GM19238 (cell line): ENCODE data around the gene FTSJ3.

ENCODE experiments used
- DNase-seq: peaks from one replicate; pipeline ENCODE4 v3.0.0; 2011; ENCODE audit warnings: low spot score; ENCODE audit not compliant: insufficient read length

Gene FTSJ3

DNA sequence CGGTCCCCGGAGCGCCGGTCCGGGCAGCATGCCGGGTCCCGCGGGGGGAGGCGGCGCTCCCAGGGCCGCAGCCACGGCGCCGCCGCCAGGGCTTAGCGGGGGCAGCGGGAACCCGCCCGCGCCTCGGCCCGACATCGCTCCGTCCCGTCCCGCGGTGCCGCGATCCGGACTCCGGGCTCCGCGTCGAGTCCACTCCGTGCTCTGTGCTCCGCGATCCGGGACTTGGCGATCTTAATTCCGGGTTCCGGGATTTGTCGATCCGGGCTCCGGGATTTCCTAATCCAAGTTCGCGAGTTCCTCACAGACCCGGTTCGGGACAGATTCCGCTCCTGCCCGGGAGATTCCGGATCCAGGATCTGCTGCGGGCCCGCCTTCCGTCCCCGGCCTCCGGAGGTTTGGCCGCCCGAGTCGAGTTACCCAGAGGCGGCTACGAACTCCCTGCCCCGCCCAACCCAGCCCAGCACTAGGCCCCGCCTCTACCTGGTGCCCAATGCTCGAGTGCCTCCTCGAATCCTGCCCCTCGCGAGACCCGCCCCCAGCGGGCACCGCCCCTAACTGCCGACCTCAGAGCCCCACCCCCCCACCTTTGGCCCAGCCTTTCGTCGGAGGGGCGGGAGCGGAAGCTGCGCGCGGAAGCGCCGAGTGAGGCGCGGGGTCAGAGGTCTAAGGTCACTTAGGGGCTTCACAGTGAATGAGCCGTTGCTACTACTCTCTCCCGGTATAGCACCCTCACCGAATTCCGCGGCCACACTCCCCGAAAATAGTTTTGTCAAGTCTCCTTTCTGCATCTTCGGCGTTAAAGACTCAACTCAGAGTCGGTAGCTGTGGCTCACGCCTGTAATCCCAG lies 15.3 kb upstream of the FTSJ3 start, which contains the start of gene SMARCD2:
Gene SMARCD2 (minus strand): TSS at position 146 of the 847 bp plus-strand sequence. CDS start 11 bp downstream, at position 135.
- DNase-seq = peak; percentile 94

GRCh38 chr17:63842173-63842539 lies 14.7 kb upstream of the FTSJ3 start:
- DNase-seq = peak; percentile 27

DNA sequence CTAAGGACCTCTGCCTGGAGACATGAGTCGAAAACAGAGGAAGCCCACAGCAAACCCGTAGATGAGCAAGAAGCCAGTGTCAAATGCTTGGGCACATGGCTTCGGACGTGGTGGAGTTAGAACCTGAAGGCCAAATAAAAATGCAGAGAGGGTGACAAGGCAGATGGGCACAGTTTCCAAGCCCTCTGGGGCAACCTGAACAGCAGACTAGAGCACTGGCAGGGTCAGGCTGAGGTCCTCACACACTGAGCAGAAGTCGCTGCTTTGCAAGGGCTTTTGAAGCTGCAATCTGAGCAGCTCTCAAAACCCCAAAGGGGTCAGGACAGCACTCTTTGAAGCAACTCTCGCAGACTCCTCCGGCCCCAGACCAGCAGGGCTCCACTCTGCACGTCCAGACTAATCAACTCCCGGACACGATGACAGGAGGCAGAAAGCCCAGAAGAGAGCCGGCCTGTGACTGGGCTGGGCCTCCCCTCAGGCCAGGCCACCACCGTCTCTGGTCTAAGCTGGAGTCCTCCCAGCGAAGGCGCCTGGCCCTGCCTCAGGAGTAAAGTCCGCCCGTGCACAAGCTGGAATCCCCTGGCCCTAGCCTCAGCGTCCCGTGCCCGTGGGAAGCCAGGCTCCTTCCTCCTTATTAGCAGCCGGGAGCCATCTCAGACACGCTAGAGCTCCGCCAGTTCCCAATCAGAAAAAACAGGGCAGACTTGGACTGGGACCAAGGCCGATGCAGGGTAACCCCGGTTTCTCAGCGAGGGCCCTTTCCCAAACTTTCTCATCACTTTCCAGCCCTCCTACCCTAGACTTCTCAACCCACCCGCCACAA lies 14.1 kb upstream of the FTSJ3 start:
- no peak for DNase-seq

- no peak for DNase-seq
Observed at GRCh38 chr17:63840591-63841349, 13.3 kb upstream of the FTSJ3 start.

- DNase-seq = no peak
Observed at GRCh38 chr17:63838631-63839171, 11.2 kb upstream of the FTSJ3 start.

DNA sequence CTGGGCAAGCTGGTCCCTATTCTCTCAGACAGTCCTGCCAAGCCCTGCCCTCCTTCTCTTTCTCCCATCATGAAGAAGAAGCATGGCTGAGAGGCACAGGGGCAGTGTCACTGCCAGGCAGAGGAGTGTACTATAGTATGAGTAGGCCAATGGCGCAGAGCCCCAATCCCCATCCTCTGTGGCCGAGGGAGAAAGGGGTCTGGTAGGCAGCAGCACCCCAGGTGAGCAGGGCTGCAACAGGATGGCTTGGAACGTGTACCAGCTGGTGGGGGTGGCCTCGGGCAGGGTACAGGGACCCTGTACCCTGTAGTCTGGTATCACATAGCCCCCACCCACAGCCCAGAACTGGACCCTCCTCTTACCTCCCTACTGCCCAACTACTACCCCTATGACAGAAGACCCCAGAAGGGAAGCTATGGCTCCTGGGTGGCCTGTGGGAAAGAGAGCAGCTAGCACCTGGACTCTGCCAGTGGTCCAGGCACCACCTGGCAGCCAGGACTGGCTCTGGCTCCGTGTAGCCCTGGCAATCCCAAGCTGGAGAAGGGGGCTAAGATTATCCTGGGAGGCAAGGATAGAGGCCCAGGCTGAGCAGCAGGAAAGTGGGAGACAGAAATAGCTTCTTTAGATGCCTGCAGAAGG lies 10.6 kb upstream of the FTSJ3 start:
- no peak for DNase-seq

DNA sequence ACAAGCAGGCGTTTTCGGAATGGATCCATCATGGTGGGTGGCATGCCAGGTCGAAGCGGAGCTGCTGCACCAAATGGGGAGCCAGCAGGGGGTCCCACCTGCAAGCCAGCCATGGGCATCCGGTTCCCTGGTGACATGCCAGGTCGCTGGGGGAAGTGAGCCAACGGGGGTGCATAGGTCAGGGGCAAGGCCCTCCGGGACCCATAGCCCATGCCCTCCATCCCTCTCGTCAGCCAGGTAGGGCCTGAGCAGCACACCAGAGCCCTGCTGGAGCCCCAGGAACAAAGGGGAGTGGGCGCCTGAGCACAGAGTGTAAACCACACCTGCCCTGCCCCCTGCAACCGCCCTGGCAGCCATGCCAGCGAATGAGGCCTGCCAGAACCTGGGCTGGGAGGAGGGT lies 10.0 kb upstream of the FTSJ3 start:
- no peak for DNase-seq

- no peak for DNase-seq
Observed at GRCh38 chr17:63836811-63837210, 9.3 kb upstream of the FTSJ3 start.

GRCh38 chr17:63835167-63835720 lies 7.8 kb upstream of the FTSJ3 start:
- DNase-seq = no peak

GRCh38 chr17:63834431-63835166 lies 7.1 kb upstream of the FTSJ3 start:
- peak; percentile 55 for DNase-seq

DNA sequence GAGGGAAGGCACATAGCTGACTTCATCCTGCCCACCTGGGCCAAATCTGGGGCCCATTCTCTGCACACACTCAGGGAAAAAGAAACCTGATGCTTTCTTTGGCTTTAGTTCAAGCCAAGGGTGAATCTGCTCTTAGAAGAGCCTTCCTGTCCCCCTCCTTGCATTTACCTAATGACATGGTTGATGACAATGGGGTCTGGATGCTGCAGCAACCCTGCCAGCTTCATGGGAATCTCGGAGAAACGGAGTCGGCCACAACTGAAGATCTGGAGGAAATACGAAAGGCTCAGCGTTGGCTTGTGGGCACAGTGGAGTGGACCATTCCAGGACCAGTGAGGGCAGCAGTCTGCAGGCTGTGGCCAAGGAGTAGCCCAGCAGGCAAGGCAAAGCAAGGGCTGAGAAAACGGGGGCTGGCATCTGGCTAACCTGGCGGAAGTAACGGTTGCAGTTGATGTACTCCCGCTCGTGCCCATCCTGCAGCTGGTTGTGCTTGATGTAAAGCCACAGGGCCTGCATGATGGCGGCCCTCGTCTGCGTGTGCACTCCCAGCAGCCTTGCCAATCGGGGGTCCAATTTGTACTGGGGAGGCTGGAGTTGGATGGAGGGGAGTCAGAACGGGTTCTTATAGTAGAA lies 6.4 kb upstream of the FTSJ3 start:
- DNase-seq = no peak

DNA sequence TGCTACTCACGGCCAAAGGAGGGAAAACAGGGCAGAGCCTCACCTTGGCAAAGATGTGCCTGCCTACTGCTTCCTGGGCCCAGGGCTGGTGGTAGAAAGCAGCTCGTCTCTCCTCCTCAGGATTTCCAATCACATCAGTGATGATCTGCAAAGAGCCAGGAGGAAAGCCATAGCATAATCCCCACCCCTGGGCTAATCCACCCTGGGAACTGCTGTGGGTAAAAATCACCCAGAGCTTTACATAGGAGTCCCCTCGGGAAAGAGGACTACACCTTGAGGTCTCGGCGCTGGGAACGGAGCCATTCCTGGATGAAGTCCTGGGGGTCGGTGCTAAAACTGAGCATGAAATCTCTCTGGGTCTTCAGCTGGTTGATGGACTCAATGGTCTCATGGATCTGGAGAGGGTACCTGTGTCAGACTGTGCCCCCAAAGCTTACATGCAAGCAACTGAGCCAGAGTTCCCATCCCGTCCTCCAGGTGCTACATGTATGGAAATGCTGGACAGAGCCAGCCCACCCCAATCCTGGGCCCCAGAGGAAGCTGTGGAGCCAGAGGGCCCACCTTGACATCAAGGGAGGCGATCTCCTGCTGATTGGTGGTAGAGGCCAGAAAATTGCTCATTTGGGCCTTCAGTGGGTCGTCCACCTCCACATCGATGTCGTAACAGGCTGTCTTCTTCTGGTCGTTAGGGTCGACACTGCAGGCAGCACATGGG lies 5.7 kb upstream of the FTSJ3 start:
- DNase-seq = no peak

GRCh38 chr17:63832455-63832854 lies 5.0 kb upstream of the FTSJ3 start:
- no peak for DNase-seq

- DNase-seq = no peak
Observed at GRCh38 chr17:63832014-63832413, 4.6 kb upstream of the FTSJ3 start.

GRCh38 chr17:63831505-63831904 lies 4.0 kb upstream of the FTSJ3 start:
- no peak for DNase-seq

GRCh38 chr17:63830904-63831491 lies 3.5 kb upstream of the FTSJ3 start:
- no peak for DNase-seq

GRCh38 chr17:63830278-63830677 lies 2.8 kb upstream of the FTSJ3 start:
- DNase-seq = no peak

- DNase-seq = no peak
Observed at GRCh38 chr17:63828936-63829335, 1.5 kb upstream of the FTSJ3 start.
